Stimulated activated CD4-positive, alpha-beta T cell treated with anti-CD3 and anti-CD28 coated beads, Interleukin-12 subunit alpha, Interleukin-12 subunit beta, amount 100 ng/mL, for 24 hours (primary cell): ENCODE measurements around the gene DNM3.

Source experiments
- DNase-seq, 2 experiments: peaks; one replicate each; pipeline ENCODE4 v3.0.0-alpha.2; 2020; ENCODE audit warnings: low read depth in 2 of 2

The DNM3 gene

GRCh38 chr1:172177849-172178248 lies 336.6 kb downstream of the DNM3 start:
- DNase-seq = no peak

GRCh38 chr1:172178886-172179285 lies 337.6 kb downstream of the DNM3 start:
- no peak for DNase-seq

- DNase-seq = no peak
Measured at GRCh38 chr1:172179918-172180317, 338.6 kb downstream of the DNM3 start.

GRCh38 chr1:172180501-172181285 lies 339.4 kb downstream of the DNM3 start:
- peak in 1 of 2 experiments; percentile 20 for DNase-seq

GRCh38 chr1:172184506-172185191 lies 343.4 kb downstream of the DNM3 start:
- no peak for DNase-seq

- no peak for DNase-seq
Measured at GRCh38 chr1:172185211-172185610, 343.9 kb downstream of the DNM3 start.

GRCh38 chr1:172185996-172186395 lies 344.7 kb downstream of the DNM3 start:
- DNase-seq = no peak

- no peak for DNase-seq
Measured at GRCh38 chr1:172201572-172201971, 360.3 kb downstream of the DNM3 start.

- no peak for DNase-seq
Measured at GRCh38 chr1:172203135-172203823, 362.0 kb downstream of the DNM3 start.

- no peak for DNase-seq
Measured at GRCh38 chr1:172203902-172204301, 362.6 kb downstream of the DNM3 start.

- no peak for DNase-seq
Measured at GRCh38 chr1:172206256-172206655, 365.0 kb downstream of the DNM3 start.

GRCh38 chr1:172208635-172209034 lies 367.3 kb downstream of the DNM3 start:
- DNase-seq = no peak

- DNase-seq = no peak
Measured at GRCh38 chr1:172211221-172211620, 369.9 kb downstream of the DNM3 start.

GRCh38 chr1:172212124-172212523 lies 370.8 kb downstream of the DNM3 start:
- DNase-seq = no peak

GRCh38 chr1:172215006-172215405 lies 373.7 kb downstream of the DNM3 start:
- no peak for DNase-seq

GRCh38 chr1:172219966-172220365 lies 378.7 kb downstream of the DNM3 start:
- DNase-seq = no peak

GRCh38 chr1:172220376-172220775 lies 379.1 kb downstream of the DNM3 start:
- DNase-seq = no peak

GRCh38 chr1:172221436-172221835 lies 380.1 kb downstream of the DNM3 start:
- DNase-seq = no peak

GRCh38 chr1:172224871-172225270 lies 383.6 kb downstream of the DNM3 start:
- DNase-seq = no peak

GRCh38 chr1:172229942-172230341 lies 388.6 kb downstream of the DNM3 start:
- no peak for DNase-seq

GRCh38 chr1:172230526-172230925 lies 389.2 kb downstream of the DNM3 start:
- DNase-seq = no peak

- no peak for DNase-seq
Measured at GRCh38 chr1:172236958-172237357, 395.7 kb downstream of the DNM3 start.

- DNase-seq = no peak
Measured at GRCh38 chr1:172238158-172238557, 396.9 kb downstream of the DNM3 start.
